Right lobe of liver (tissue), 6 donors: ENCODE results near the gene GPN1. TPM values are rescaled to one million over a fixed set of nuclear protein-coding genes. Genes with fewer than 3 reads are reported as not detected.
"Not testable (repeated sequence)": the region's sequence is repeated elsewhere in the genome, so short reads cannot be mapped to it uniquely, and the experiment has no call there.

Experiments used
- ATAC-seq, 4 donors: fragments of 200-7000 bp; cut with Tn5 transposase; one replicate each; pipeline ENCODE4 v1.9.1; 2020; ENCODE audit warnings: mild to moderate bottlenecking in 4 of 4, moderate library complexity in 4 of 4
- DNase-seq, 3 donors: peaks; one replicate each; pipeline ENCODE4 v3.0.0-alpha.2; 2020
- H3K27ac ChIP-seq, 3 donors: fragments of 200-600 bp; one replicate each; pipeline ENCODE4 v1.8.0; 2022
- H3K27me3 ChIP-seq, 2 donors: fragments of 200-600 bp; one replicate each; pipeline ENCODE4 v1.8.0; 2022
- H3K36me3 ChIP-seq, 4 donors: fragments of 200-600 bp; sonication (generic) in 1 of 4; one replicate each; pipeline versions ENCODE4 v1.5.1 to v1.8.0; 2017 to 2022; ENCODE audit warnings: control low read depth in 1 of 4
- H3K4me1 ChIP-seq, 4 donors: fragments of 200-600 bp; sonication (generic) in 1 of 4; one replicate each; pipeline versions ENCODE4 v1.5.1 to v1.8.0; 2017 to 2022; ENCODE audit warnings: control low read depth in 1 of 4
- H3K4me3 ChIP-seq, 3 donors: fragments of 200-600 bp; one replicate each; pipeline ENCODE4 v1.8.0; 2022
- H3K9me3 ChIP-seq, 4 donors: fragments of 200-600 bp; sonication (generic) in 1 of 4; one replicate each; pipeline versions ENCODE4 v1.5.1 to v1.8.0; 2017 to 2022; ENCODE audit warnings: control low read depth in 1 of 4
- CTCF ChIP-seq, 4 donors: fragments of 200-600 bp in 3 of 4; fragments of 450-650 bp in 1 of 4; IDR thresholded peaks; one replicate each; pipeline versions ENCODE4 v1.5.1 to v1.8.0; 2016 to 2022; ENCODE audit warnings: antibody characterized with exemption in 4 of 4, mild to moderate bottlenecking in 2 of 4
- POLR2A ChIP-seq: fragments of 450-650 bp; IDR thresholded peaks from one replicate; pipeline ENCODE4 v1.6.1; 2017; ENCODE audit warnings: antibody characterized with exemption, mild to moderate bottlenecking
- WGBS: methylation state at CpG from one replicate; pipeline ENCODE4 v1.1.6; 2018; ENCODE audit warnings: low coverage, low lambda C conversion rate; ENCODE audit not compliant: insufficient coverage; ENCODE audit errors: missing lambda C conversion rate; 5-methylcytosine and 5-hydroxymethylcytosine counted together
- intact Hi-C, 2 donors: fragments of 100-400 bp; cut with DNase I; formaldehyde crosslinking; loops; one replicate each; pipeline versions ENCODE4 v1.11.2 to v1.14.1; 2022
- total RNA-seq, 6 experiments: library from RNA; depleted of rRNA in 2 of 6; stranded (reverse); fragments of >200 nt in 2 of 6; fragmentation: NEBNext Ultra II Directional in 3 of 6; extraction: Animal tissue kit (Norgen Biotek cat#: 25700) in 3 of 6; gene quantifications; one replicate each; pipeline versions ENCODE4 v1.1.0 to v1.2.4, GENCODE V29; 2016 to 2023
- donor health status: DM: no; HTN: yes; CAD: no.
- donor health status: DM: no; HTN: no; CAD: no.
- donor health status: DM: no; HTN: no; CAD: no.
- donor health status: DM: no; HTN: yes; CAD: no.
- donor health status: DM: no; HTN: yes; CAD: no.

Gene GPN1
- total RNA-seq, 6 experiments from 2014 or later, result 9.4 to 14.6 (median 11.3) TPM

GRCh38 chr2:27588308-27588707 lies 40.5 kb upstream of the GPN1 start:
- no peaks in the 10 kb centered on the region for H3K9me3 ChIP-seq
- no peak overlapping the region for H3K27ac ChIP-seq
- peaks cover 0 to 12% (median 0%) of the 10 kb centered on the region in 4 donors for H3K4me1 ChIP-seq
- H3K4me3 ChIP-seq, result no peak overlapping the region
- intact Hi-C loops, result no loop called here
- no peaks in the 10 kb centered on the region for H3K27me3 ChIP-seq
- WGBS, result 97% methylated on average over 2 of the region's 2 CpGs
- ATAC-seq (no peak), DNase-seq (no peak)
- TF ChIP-seq CTCF (IDR thresholded peaks at IDR 0.05) (no peak), POLR2A (no peak)
- H3K36me3 ChIP-seq, result no peaks in the 10 kb centered on the region

GRCh38 chr2:27591745-27592144 lies 37.1 kb upstream of the GPN1 start:
- H3K4me1 ChIP-seq, result no peaks in the 10 kb centered on the region
- DNase-seq (no peak), ATAC-seq (no peak)
- H3K9me3 ChIP-seq, result no peaks in the 10 kb centered on the region
- no peak for TF ChIP-seq CTCF (IDR thresholded peaks at IDR 0.05)
- no peak for TF ChIP-seq POLR2A
- WGBS, result 52% methylated on average over 3 of the region's 3 CpGs
- H3K4me3 ChIP-seq, result no peak overlapping the region
- H3K27ac ChIP-seq, result no peak overlapping the region
- intact Hi-C loops, result no loop called here
- no peaks in the 10 kb centered on the region for H3K36me3 ChIP-seq
- no peaks in the 10 kb centered on the region for H3K27me3 ChIP-seq

GRCh38 chr2:27593240-27593639 lies 35.6 kb upstream of the GPN1 start:
- DNase-seq (no peak), ATAC-seq (no peak)
- H3K27ac ChIP-seq, result no peak overlapping the region
- no peaks in the 10 kb centered on the region for H3K4me1 ChIP-seq
- H3K27me3 ChIP-seq, result no peaks in the 10 kb centered on the region
- 79% methylated on average over 2 of the region's 2 CpGs for WGBS
- no peak overlapping the region for H3K4me3 ChIP-seq
- intact Hi-C loops, result no loop called here
- no peaks in the 10 kb centered on the region for H3K9me3 ChIP-seq
- H3K36me3 ChIP-seq, result no peaks in the 10 kb centered on the region
- no peak for TF ChIP-seq CTCF (IDR thresholded peaks at IDR 0.05)
- TF ChIP-seq POLR2A, result no peak

GRCh38 chr2:27594020-27594703 lies 34.7 kb upstream of the GPN1 start:
- H3K36me3 ChIP-seq, ATAC-seq, H3K4me1 ChIP-seq, H3K27me3 ChIP-seq, intact Hi-C loops, H3K4me3 ChIP-seq, H3K27ac ChIP-seq, H3K9me3 ChIP-seq, DNase-seq: not testable (repeated sequence)
- 100% methylated on average over 3 of the region's 45 CpGs for WGBS

- H3K27me3 ChIP-seq, H3K4me3 ChIP-seq, H3K4me1 ChIP-seq, DNase-seq, ATAC-seq, H3K9me3 ChIP-seq, H3K27ac ChIP-seq, intact Hi-C loops: not testable (repeated sequence)
- H3K36me3 ChIP-seq, result peaks cover 0 to 13% (median 0%) of the 10 kb centered on the region in 4 donors
- WGBS, result 95% methylated on average over 4 of the region's 9 CpGs
Observed at GRCh38 chr2:27595412-27595811, 33.4 kb upstream of the GPN1 start.
